ENCODE results near the gene TASP1.
"Not testable (repeated sequence)": the region's sequence is repeated elsewhere in the genome, so short reads cannot be mapped to it uniquely, and the experiment has no call there.

Gene TASP1

DNA sequence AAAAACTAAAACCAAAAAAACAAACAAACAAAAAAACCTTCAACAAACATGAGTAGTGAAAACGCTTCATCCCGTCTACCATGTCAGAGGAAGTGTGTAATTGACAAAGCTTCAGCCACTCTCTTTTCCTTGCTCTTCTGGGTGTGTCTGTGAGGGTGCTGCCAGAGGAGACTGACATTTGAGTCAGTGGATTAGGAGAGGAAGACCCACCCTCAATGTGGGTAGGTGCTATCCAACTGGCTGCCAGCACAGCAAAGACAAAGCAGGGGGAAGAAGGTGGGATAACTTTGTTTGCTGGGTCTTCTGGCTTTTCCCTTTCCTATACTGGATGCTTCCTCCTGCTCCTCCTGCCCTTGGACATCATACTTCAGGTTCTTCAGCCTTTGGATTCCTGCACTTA, 145.6 kb downstream of the TASP1 start:
- DNase-seq (ENCODE audit: low read depth in 2 of 2) = no peak

DNA sequence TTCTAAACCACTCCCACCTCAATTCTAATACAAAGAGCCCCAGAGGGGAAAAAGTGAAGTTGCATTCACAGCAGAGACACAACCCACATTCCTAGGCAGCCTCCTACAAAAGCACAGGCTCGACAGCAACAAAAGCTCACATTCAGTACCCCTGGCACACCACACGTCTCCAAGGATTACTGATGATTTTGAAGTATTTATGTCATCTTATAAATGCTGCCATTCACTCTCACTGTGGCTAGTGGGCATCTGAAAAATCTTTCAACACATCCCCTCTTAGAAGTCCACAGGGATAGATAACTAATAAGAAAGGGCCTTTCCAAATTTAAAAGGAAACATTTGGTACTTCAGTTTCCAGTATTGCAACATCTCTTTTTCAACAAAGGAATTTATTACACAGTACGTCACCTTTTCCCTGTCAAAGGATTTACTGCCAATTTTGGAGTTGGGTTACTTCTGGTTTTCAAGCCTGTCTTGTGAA, 146.7 kb downstream of the TASP1 start:
- no peak for DNase-seq (ENCODE audit: low read depth in 2 of 2)

DNA sequence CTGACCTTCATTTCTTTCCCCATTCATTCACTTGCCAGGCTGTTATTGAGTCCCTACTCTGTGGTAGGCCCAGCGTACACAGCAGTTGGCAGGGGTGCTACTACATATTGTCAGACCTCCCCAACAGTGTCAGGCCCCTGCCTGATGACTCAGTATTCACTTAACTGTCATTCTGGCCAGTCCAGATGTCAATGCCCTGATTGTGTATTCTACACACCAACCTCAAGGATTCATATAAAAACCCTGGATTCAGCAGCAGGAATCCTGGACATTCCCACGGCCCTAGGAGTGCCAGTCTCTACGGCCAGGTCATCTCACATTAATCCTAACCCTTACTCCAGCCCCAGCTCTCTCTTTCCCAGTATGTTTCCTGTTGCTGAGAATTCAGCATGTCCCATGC, 151.5 kb downstream of the TASP1 start:
- no peak for DNase-seq (ENCODE audit: low read depth in 2 of 2)

DNA sequence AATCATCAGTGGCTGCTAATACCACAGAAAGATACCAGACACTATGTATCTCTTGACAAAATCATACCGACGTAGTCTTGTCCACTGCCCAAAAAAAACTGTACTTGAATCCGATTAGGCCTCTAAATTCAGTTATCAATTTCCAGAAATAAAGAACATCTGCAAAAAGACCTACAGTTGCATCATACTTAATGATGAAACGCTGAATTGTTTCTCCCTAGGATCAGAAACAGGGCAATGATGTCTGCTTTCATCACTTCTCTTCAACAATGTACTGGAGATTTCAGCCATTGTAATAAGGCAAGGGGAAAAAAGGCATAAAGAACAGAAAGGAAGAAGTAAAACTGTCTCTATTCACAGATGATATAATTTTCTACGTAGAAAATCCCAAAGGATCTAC, 152.0 kb downstream of the TASP1 start:
- no peak for DNase-seq (ENCODE audit: low read depth in 2 of 2)

DNA sequence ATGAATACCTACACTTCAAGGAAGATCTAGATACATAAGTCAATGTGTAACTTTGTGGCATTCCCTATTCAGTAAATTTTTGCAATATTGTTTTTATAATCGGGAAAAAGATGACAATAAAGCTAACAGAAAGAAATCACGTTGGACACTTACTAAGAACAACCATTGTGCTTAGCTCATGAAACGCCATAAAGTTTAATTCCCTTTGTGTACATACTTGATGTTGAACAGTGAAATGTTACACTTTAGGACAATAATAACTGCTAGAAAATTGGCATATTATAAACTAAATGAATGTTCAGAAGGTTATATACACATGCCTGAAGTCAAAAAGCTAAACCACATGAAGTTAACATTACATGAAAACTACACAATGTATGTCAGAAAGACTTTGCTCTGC, 153.2 kb downstream of the TASP1 start:
- no peak for DNase-seq (ENCODE audit: low read depth in 2 of 2)

DNA sequence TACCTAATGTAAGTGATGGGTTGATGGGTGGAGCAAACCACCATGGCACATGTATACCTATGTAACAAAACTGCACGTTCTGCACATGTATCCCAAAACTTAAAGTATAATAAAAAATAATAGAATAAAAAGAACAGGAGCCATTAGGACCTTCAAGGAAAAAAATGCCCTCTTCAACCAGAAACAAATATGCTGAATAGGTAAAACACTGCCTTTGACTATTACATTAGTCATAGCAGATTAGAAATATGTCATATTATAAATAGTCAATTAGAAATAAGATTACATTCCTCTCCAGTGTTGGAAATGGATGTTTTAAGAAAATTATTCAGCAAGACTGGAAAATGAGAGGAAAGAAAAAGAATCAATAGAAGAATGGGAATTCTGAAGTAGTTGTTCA, 153.7 kb downstream of the TASP1 start:
- DNase-seq (ENCODE audit: low read depth in 2 of 2) = not testable (repeated sequence)

DNA sequence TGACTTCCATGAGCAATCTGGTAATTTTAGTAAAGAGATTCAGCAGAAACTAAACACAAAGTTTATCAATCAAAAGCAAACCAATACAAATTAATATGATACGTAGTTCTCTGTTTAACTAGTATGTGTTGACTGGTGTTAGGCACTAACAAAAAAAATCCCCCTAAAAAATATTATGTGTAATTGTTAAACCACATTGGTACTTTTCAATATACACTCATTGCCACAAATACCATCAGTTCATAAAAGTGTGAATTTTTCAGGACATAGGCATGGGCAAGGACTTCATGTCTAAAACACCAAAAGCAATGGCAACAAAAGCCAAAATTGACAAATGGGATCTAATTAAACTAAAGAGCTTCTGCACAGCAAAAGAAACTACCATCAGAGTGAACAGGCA, 155.3 kb downstream of the TASP1 start:
- DNase-seq (ENCODE audit: low read depth in 2 of 2) = not testable (repeated sequence)

DNA sequence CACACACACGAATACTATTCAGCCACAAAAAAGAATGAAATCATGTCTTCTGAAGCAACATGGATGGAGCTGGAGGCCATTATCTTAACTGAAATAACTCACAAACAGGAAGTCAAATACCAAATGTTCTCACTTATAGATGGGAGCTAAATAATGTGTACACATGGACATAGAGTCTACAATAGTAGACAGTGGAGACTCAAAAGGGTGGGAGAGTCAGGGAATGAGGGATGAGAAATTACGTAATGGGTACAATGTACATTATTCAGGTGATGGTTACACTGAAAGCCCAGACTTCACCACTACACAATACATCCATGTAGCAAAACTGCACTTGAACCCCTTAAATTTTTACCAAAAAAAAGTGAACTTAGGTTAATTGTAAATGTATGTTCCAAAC, 160.4 kb downstream of the TASP1 start:
- no peak for DNase-seq (ENCODE audit: low read depth in 2 of 2)

DNA sequence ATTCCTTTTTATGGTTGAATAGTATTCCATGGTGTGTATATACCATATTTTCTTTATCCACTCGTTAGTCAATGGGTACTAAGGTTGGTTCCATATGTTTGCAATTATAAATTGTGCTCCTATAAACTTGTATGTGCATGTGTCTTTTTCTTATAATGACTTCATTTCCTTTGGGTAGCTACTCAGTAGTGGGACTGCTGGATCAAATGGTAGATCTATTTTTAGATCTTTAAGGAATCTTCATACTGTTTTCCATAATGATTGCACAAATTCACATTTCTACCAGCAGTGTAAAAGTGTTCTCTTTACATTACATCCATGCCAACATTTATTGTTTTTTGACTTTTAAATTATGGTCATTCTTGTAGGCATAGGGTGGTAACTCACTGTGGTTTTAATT, 164.3 kb downstream of the TASP1 start:
- no peak for DNase-seq (ENCODE audit: low read depth in 2 of 2)

DNA sequence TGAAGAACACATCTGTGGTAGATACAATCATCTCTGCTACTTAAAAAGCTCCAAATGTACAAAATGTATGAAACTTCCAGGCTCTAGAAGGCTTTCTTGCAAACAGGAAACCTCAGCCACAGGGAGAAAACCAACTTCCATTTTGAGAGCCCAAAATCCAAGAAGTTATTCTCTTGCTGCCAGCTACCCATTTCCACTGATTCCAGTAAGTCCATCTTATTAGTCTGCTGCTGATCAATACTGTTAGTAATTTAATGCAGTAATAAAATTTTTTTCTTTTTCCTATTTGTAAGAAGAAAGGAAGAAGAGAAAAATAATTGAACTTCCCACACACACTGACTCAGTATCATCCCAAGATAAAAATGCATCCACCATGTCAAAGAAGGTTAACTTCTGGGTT, 169.5 kb downstream of the TASP1 start:
- no peak for DNase-seq (ENCODE audit: low read depth in 2 of 2)

DNA sequence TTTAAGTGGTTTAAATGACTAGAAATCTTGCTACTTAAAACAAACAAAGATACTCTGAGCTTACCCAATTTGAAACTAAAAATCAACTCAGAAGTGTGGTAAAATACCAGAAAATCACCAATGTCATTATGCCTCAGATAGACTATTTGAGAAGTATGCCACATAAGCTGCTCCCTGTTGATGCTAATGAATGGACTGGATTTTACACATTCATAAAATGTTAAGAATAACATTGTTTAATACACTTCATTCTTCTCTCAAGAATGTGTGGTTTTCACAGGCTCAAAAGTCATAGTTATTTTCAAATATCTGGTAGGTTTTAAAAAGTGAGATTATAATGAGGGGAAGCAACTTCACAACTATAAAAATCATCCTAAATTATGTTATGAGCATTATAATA, 170.6 kb downstream of the TASP1 start:
- no peak for DNase-seq (ENCODE audit: low read depth in 2 of 2)

DNA sequence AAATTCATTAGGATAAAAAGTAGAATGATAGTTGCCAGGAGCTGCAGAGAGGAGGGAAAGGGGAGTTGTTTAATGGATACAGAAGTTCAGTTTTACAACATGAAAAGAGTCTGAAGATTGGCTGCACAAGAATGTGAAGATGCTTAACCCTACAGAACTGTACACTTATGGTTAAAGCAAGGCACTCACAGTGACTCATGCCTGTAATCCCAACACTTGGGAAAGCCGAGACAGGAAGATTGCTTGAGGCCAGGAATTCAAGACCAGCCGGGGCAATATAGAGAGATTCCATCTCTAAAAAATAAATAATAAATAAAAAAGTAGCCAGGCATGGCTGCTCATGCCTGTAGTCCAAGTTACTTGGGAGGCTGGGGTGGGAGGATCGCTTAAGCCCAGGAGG, 174.0 kb downstream of the TASP1 start:
- DNase-seq (ENCODE audit: low read depth in 2 of 2) = no peak

DNA sequence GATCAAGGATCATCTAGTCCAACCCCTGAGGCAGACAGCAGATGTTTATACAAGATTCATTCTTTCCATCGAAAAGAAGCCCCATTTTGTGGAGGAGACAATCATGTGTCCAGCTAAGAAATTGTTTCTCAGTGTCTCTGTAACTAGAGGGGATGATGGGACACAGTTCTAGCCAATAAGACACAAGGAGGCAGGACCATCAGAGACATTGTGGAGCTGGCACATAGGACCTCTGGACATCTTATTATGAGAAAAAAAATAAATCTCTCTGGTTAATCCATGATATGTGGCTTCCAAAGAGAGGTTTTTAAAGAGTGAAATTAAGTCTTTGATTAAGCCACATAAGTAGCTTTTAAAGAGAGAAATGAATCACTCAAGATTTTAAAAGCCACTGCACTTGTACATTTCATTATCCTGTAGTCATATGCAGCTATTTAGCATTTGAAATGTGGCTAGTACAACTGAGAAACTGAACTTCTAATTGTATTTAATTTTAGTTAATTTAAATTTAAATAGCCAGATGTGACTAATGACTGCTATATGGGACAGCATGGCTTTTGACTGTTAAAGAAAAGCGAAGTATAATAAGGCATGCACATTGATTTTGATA, 176.8 kb downstream of the TASP1 start:
- DNase-seq (ENCODE audit: low read depth in 2 of 2) = no peak

DNA sequence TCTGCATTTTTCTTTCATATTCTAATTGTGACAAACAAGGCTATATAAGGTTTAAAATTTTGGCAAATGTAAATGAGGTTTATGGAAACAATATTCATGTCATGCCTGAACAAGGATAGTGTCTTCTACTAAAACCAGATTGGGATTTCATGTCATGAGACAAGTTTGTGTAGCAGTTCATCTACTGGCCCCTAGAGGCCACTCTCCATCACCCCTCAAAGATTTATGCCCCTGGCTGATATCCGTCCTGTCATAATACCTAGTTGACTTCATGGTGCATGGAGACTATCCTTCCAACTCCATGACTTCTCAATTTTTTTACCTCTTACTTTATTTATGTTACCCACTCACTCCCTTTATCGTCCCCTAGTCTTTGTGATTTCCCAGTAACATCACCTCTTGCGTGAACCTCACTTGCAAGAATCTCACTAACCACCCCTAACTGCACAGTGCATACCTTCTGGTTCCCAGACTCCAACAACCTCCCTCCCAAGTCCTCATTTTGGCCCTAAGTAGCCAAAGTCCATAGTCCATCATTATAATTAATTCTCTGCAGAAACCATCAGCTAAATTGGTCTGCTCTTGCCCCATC, 179.8 kb downstream of the TASP1 start:
- DNase-seq (ENCODE audit: low read depth in 2 of 2) = no peak

DNA sequence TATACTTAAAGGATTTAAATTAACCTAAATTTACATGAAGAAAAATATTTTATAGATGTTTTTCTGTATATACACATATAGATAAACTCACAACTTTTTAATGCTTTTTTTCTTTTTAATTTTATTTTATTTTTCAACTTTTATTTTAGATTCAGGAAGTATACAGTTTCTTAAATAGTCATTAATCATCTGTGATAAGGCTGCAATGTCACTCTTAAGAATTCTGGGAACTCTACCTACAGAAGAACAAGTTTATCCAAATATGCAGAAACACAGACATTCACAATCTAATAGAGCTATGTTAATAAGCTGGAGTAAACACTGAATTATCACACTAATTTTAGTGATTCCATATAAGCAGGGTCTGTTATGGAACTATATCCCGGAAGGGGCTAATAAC, 181.2 kb downstream of the TASP1 start:
- DNase-seq (ENCODE audit: low read depth in 2 of 2) = no peak

DNA sequence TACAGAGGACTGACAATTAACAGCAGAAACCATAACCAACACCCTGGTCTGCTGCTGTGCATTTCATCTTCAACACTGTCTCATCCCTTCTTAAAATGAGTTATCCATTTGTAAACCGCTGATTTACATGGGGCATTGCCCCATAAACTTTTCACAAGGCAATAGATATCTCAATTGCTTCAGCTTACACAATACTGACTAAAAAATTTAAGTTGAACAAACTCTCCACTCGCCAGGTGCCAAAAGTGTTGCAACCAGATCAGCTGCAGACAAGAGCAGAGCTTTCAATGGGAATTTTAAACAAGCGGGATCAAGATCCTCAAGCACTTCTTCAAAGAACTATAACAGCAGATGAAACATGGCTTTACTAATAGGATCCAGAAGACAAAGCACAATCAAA, 183.0 kb downstream of the TASP1 start:
- no peak for DNase-seq (ENCODE audit: low read depth in 2 of 2)

DNA sequence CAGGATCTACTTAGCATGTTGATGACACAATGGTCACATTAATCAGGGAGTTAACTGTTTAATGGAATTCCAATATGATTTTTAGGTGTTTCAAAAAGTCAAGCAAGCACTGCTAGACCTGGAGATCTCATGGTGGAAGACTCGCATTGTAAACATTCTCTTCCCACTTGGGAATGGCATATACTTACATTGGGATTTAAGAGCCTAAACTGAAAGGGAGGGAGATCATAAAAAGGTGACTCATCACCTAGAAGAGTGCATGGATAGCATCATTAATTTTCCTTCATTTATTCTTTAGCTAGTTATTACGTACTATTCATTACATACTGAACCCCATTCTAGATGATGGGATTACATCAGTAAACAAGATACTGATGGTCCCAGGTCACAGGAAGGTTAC, 185.4 kb downstream of the TASP1 start:
- no peak for DNase-seq (ENCODE audit: low read depth in 2 of 2)

DNA sequence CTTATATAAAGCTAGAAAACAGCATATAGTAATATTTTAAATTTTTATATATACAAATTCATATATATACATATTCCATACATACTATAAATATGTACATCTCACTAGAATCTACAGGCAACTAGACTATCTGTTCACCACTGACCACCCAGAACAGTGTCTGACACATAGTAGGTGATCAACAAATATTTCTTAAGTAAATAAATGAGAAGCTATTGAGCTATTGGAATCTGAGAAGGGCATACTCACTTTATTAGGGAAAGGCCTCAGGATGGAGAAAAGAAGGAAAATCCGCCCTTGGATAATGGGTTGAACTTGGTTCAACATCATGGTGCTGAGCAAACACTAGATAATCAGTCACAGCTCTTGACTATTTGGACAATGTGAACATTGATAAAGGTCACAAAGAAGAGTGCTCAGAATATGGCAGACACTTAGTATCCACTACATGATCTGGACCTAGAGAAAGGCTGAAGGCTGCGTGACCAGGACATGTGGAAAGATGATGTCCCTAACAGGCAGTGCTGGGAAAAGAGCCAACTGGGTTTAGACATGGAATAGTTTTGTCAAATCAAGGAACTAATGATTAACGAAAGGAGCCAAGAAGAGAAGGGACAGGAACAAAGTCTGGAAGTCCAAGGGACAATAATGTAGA, 186.1 kb downstream of the TASP1 start:
- DNase-seq (ENCODE audit: low read depth in 2 of 2) = no peak

DNA sequence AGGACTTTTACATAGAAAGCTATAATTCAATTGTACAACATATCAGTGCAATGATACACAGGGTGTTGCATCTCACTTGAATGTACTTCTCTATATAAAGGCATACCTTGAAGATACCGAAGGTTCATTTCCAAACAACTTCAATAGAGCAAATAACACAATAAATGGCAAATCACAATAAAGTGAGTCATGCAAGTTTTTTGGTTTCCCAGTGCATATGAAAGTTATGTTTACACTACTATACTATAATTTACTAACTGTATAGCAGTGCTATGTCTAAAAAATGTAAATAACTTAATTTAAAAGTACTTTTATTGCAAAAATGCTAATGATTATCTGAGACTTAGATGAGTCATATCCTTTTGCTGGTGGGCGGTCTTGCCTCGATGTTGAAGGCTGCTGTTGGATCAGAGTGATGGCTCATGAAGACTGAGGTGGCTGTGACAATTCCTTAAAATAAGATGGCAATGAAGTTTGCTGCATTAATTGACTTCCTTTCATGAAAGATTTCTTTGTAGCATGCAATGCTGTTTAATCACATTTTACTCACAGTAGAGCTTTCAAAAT, 188.8 kb downstream of the TASP1 start:
- DNase-seq (ENCODE audit: low read depth in 2 of 2) = no peak

DNA sequence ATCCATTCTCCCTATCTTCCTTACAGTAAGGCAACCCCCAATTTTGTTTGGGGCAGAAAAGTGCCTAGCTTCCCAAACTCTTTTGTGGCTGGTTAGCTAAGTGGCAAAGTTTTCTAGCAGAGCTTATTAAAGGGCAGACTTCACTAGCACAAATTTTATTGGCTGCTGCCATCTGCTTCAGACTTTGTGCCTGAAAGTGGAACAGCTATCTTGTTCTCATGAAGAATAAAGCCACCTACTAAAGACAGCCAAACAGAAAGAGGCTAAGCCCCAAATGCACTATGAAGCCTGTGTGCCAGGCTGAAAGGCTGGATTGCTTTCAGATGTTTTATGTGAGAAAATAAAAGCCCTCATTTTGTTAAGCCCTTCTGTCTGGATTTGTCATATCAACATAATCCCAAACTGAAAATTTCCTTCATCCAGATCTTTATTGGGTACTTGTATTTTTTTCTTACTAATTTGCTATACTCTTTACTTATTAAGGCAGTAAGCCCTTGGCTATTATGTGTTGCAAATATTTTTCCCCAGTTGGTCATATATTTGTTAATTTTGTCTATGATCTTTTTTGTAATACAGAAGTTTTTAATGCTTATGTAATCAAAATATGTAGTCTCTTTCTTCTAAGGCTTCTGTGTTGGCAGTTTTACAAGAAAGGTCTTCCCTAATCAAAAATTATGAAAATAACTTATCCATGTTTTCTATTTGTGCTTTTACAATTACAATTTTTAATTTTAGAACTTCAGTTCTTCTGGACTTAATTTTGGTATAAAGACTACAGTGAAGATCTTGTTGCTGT, 191.1 kb downstream of the TASP1 start:
- no peak for DNase-seq (ENCODE audit: low read depth in 2 of 2)

DNA sequence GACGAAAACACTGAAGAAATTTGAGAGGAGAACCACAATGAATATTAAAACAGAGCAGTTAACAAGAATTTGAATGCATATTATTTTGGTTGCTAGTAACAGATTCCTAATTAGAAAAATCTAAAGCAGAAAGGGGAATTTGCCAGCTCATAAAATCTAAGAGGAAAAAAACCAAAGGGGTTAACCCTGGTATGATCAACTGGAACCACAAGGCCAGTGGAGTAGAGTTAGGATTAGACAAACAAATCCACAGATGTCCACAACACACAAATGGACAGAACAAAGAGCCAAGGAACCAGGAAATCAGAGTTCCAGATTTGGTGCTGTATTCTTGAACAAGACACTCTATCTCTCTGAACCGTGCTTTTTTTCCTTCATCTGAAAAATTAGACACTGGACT, 195.0 kb downstream of the TASP1 start:
- DNase-seq (ENCODE audit: low read depth in 2 of 2) = no peak

DNA sequence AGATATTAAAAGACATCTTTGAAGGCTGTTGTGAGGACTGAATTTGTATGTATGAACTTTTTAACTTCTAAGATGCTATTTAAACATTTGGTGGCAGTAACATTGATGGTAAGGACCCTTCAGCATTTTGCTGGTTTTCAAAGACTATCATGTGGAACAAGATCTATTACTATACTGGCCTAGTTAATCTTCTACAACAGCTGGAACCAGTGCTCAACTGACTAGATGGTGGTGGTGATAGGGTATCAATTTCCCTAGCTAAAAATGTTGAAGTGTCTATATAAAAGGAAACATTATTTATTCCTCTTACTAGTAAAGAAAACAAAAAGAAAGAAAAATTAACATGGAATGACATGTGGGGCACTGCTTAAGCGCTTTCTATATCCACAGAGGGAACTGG, 195.7 kb downstream of the TASP1 start:
- no peak for DNase-seq (ENCODE audit: low read depth in 2 of 2)

Data from stimulated activated CD4-positive, alpha-beta T cell treated with anti-CD3 and anti-CD28 coated beads, Interleukin-15, amount 100 ng/mL, for 48 hours (primary cell).